NCI-H1436 (cell line): ENCODE results near the gene DDX52.
"Not testable (repeated sequence)": the region's sequence is repeated elsewhere in the genome, so short reads cannot be mapped to it uniquely, and the experiment has no call there.

ENCODE experiments used
- DNase-seq: peaks from one replicate; lab custom pipeline; 2025; lab: John Stamatoyannopoulos, UW

DDX52 gene

DNA sequence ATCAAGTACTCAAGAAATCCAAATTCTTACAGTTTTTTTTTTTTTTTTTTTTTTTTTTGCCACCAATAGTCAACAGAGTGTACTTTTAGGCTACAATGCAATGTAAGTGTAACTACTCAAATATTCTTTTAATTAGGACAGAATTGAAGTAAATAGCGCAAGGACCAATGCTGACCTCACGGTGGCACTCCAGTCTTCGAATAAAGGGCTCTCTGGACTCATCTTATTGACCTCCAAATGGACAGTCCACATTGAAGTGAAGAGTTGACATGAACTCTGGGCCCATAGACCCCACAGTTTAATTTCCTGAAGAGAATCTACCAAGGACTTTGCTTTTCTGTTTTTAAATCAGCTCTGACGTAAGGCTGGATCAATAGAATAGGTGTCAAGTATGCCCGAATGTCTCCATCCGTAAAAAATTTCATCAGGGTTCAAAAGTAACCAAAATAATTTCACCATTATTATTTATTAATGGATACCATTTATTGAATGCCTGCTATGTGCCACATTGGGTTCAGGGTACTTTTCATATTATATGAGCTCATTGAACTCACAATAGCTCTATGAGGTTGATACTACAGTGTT is 7.3 kb upstream of the DDX52 start:
- DNase-seq, result no peak

GRCh38 chr17:37648555-37648954 is 5.3 kb upstream of the DDX52 start:
- DNase-seq, result no peak

DNA sequence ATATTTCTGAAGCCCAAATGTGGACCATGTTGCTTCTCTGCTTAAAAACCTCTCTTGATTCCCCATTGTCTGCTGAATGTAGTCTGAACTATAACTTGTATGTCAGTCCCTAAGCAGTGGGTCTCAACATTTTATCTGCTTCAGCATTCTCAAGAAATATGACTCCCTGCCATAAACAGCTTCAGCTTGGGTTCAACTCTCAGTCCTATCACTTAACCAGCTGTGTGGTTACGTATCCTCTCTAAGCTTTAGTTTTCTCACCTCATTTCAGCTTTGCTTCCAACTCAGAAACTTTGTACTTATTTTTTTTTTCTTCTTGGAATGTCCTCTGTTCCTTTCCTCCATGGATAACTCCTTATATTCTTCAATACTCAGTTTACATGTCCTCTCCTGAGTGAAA is 4.6 kb upstream of the DDX52 start:
- DNase-seq, result no peak

DNA sequence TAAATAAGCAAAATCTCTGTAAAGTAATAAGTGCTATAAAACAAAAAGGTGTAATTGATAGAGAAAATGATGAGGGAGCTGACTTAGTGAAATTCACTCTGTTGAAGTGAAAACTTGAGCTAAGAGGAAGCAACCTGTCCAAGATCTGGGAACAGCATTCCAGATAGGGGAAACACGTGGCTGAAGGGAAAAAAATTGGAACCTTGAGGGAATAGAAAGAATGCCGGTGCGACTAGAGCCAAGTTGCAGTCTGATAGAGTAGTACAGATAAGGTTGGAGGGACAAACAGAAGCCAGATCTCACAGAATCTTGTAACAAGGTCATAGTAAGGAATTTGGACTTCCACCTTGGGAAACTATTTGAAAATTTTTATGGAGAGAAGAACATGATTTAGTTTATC is 623 bp upstream of the DDX52 start:
- no peak for DNase-seq

GRCh38 chr17:37642681-37643080 is 565 bp downstream of the DDX52 start:
- no peak for DNase-seq

DNA sequence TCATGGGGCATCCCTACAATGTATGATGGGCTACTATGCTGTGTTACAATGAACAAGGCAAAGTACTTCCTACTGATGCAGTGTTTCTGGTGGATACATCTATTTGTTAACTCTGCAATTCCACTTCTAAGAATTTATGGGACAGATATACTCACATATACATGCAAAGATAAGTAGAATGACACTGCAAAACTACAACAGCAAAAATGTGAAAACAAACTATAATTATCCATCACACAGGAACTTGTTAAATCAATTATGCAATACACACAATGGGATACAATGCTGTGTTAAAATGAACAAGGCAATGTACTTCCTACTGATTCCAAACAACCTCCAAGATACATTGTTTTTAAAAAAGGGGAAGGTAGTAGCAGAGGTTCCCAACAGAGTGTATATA is 3.2 kb downstream of the DDX52 start:
- no peak for DNase-seq

- no peak for DNase-seq
Observed at GRCh38 chr17:37637956-37638355, 5.3 kb downstream of the DDX52 start.

GRCh38 chr17:37616430-37616829 is 26.8 kb downstream of the DDX52 start:
- not testable (repeated sequence) for DNase-seq

DNA sequence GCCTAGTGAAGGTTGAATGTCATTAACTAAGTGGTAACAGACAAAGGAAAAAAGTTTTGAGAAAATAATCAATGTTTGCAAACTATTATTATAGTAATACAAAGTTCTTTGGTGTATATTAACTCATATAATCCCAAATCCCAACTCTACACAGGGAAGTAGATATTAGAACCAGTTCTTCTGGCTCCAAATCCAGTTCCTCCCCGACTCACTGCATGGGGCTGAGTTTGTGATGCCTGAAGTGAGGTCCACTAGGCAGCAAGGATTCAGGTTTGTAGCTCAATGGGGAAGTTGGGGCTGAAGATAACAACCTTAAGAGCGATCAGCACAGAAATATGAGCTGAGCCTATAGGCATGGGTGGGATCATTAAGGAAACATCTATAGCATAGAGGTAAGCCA is 28.4 kb downstream of the DDX52 start:
- no peak for DNase-seq

DNA sequence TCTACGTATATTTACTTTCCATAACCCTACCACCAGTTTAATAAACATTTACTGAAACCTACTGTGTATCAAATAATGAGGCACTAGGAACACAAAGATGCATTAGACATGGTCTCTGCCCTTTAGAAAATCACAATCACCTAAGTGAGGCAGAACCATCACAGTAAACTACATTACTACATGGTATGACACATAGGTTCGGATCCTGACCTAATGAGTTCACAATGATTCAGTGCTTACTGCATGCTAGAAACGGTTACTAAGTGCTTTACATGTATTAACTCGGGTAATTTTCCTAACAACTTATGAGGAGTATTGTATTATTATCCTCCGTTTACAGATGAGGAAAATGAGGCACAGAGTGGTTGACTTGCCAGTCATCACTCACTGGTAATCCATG is 28.9 kb downstream of the DDX52 start:
- no peak for DNase-seq

- DNase-seq, result no peak
Observed at GRCh38 chr17:37610971-37611370, 32.3 kb downstream of the DDX52 start.

DNA sequence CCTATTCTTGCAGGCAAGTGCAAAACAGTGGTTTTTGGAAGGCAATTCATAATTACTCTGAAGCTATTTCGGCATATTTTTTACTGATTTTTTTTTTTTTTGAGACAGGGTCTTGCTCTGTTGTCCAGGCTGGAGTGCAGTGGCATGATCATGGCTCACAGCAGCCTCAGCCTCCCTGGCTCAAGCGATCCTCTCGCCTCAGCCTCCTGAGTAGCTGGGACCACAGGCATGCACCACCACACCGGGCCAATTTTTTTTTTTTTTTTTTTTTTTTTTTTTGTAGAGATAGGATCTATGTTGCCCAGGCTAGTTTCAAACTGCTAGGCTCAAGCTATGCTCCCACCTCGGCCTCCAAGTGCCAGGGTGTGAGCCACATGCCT is 33.2 kb downstream of the DDX52 start:
- not testable (repeated sequence) for DNase-seq

DNA sequence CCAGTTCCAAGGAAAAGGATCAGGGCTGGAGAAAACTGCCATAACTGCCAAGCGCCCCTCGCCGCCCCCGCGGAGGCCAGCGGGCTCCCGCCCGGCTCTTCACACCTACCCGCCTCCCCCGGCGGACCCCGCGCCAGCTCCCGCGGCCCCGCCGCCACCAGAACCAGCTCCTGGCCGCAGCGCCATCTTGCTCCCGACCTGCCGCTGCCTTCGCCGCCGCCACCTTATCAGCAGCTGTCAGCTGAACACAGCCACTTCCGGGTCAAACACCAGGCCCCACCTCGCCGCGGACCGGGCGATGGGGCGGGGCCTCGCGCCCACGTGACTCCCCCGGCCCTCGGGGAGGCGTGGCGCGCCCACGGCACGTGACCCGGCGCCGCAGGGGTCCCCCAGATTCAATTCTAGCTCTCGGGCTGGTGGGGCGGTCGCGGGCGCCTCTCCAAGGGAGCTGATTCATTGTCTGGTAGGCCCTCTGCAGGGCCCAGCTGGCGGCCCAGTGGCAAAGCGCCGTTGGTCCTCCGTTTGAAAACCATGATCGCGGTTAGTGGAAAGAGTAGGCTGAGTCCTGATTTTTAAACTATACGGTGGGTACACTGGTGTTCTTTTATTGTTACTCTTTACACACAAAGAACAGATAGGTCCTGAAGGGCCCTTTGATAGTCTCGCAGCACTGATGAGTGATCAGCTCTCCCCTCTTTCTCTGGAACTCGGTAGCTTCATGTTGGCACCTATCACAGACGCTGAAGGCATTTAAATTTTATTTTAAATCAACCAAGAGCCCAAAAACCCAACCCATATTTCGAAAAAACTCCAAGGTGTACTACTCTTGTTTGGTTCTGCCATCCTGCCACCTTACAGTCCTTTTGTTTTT is 33.8 kb downstream of the DDX52 start, which contains the start of gene SYNRG:
Gene SYNRG (minus strand): TSS at position 249 of the 871 bp plus-strand sequence. CDS start 63 bp downstream, at position 186.
- DNase-seq, result peak; percentile 98

DNA sequence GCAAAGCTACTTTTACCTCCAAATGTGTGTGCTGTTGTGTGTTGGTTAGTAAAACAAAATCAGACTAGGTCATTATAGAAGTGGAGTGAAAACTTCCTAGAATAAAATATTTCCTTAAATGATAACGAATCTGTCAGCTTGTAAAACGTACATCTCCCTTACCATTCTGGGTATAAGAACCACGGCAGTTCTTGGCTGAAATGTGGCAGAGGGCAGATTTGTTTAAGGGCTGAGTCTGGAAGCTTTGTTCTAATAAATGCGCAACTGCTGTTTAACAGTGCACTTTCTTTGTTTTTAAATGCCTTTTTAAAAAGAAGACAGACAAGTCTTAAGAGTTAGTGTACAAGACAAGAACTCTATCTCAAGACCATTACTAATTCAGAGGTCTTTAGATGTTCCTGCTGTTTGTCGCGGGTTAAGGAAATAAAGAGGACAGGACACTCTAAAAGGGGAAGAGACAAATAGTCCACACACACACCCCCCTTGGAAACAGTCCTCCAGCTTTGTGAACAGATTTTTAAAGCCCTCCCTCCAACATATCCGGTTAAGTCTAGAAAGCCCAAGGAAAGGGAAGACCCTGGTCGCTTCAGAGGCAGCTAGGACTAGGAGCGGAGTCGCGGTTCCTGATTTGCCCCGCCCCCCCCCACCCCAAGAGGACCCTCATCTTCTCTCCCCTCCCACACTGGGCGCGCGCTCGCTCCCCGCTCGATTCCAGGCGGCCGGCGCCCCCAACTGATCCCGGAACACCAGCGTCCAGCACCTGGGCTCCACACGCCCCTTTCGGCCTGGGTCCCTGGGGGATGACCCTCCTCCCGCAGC is 34.7 kb downstream of the DDX52 start:
- DNase-seq, result peak; percentile 35

DNA sequence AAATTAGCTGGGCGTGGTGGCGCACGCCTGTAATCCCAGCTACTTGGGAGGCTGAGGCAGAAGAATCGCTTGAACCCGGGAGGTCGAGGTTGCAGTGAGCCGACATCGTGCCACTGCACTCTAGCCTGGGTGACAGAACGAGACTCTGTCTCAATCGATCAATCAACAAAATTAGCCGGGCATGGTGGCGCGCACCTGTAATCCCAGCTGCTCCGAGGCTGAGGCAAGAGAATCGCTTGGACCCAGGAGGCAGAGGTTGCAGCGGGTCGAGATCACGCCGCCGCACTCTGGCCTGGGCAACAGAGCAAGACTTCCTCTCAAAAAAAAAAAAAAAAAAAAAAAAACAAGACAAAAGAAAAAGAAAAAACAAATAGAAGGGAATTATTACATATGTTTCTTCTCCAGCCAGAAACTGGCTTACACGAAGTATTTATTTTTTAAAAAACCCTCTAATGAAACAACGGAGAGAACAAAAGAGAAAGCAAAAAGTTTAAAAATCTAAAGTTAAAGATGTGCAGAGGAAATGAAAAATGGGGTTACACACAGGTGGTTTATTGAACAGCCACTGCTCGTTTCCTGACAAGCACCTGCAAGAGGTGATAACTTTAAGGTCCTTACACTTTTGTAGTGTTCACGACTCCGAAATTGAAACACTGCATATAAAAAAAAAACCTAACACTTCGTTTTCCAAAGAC is 35.5 kb downstream of the DDX52 start:
- DNase-seq, result no peak

- DNase-seq, result no peak
Observed at GRCh38 chr17:37605813-37606505, 37.3 kb downstream of the DDX52 start.

DNA sequence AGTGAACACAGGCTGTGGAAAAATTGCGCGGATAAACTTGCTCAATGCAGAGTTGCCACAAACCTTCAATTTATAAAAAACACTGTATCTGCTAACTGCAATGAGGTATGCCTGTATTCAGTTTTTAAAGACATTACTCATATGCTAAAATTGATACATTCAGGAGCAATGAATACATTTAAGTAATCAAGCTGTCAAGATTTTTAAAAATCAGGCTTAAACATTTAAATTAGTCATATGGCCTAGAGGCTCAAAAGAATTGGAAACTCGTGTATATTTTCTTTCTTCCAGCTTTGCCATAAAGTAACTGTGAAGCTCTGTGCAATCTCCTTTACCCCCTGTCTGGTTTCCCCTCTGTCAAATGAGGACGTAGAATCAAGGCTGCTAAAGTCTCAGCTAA is 38.2 kb downstream of the DDX52 start:
- no peak for DNase-seq

DNA sequence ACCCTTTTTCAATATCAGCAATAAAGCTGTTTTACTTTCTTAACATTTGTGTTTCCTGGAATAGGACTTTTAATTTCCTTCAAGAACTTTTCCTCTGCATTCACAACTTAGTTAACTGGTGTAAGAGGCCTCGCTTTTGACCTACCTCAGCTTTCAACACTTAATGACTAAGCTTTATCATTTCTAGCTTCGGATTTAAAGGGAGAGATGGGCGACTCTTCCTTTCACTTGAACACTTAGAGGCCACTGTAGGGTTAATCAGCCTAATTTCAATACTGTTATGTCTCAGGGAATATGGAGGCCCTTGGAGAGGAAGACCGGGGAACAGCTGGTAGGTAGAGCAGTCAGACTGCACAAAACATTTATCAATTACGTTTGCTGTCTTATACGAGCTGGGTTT is 38.7 kb downstream of the DDX52 start:
- no peak for DNase-seq

- DNase-seq, result no peak
Observed at GRCh38 chr17:37598145-37598544, 45.1 kb downstream of the DDX52 start.

DNA sequence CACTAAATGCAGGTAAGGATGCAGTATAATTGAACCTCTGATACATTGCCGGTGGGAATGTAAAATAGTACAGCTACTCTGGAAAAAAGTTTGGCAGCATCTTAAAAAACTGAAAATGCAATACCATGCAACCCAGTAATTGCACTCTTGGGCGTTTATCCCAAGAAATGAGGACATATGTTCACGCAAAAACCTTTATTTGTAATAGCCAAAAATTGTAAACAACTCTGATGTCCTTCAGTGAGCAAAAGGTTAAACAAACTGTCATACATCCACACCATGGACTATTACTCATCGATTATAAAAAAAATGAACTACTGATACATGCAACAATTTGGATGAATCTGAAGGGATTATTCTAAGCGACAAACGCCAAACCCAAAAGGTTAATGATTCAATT is 51.0 kb downstream of the DDX52 start:
- DNase-seq, result no peak

- no peak for DNase-seq
Observed at GRCh38 chr17:37585066-37585465, 58.2 kb downstream of the DDX52 start.

GRCh38 chr17:37576281-37576680 is 67.0 kb downstream of the DDX52 start:
- no peak for DNase-seq
